Kidney (tissue), 14 donors: Measurements from ENCODE around the gene MROH9. TPM values are rescaled to one million over a fixed set of nuclear protein-coding genes. Genes with fewer than 3 reads are reported as not detected.

ENCODE experiments used
- DNase-seq, 5 donors: peaks; one replicate each; pipeline ENCODE4 v3.0.0-alpha.2; 2013 to 2020
- FAIRE-seq: peaks from 2 replicates; lab custom pipeline; 2012; peaks lifted over from hg19 to GRCh38; lab: Jason Lieb, UNC
- H3K27ac ChIP-seq, 2 donors: one replicate each; pipeline ENCODE4 v1.7.0; 2013; ENCODE audit warnings: low read depth in 2 of 2, low read length in 2 of 2, inconsistent platforms in 1 of 2
- H3K27me3 ChIP-seq: one replicate; pipeline ENCODE4 v1.7.1; 2013; ENCODE audit warnings: low read length, inconsistent platforms; ENCODE audit not compliant: control insufficient read depth, insufficient read depth
- H3K36me3 ChIP-seq, 3 donors: one replicate each; pipeline versions ENCODE4 v1.7.0 to v1.7.1; 2013; ENCODE audit warnings: low read length in 3 of 3, control low read depth in 1 of 3, inconsistent platforms in 1 of 3; ENCODE audit not compliant: insufficient read depth in 3 of 3, control insufficient read depth in 2 of 3
- H3K4me1 ChIP-seq, 3 donors: one replicate each; pipeline versions ENCODE4 v1.7.0 to v1.7.1; 2013; ENCODE audit warnings: low read length in 3 of 3, inconsistent platforms in 1 of 3, low read depth in 1 of 3; ENCODE audit not compliant: control insufficient read depth in 2 of 3, insufficient read depth in 2 of 3
- H3K4me3 ChIP-seq, 3 donors: one replicate each; pipeline versions ENCODE4 v1.7.0 to v1.8.1; 2013; ENCODE audit warnings: low read length in 3 of 3, control low read depth in 1 of 3, inconsistent platforms in 1 of 3
- H3K9ac ChIP-seq, 3 donors: one replicate each; pipeline versions ENCODE4 v1.7.0 to v1.7.1; 2013; ENCODE audit warnings: low read length in 3 of 3, control low read depth in 1 of 3, inconsistent platforms in 1 of 3
- H3K9me3 ChIP-seq, 3 donors: one replicate each; pipeline versions ENCODE4 v1.7.0 to v1.7.1; 2013; ENCODE audit warnings: low read length in 3 of 3, control low read depth in 1 of 3, inconsistent platforms in 1 of 3; ENCODE audit not compliant: control insufficient read depth in 2 of 3, insufficient read depth in 1 of 3
- CTCF ChIP-seq: IDR thresholded peaks from 3 replicates; pipeline ENCODE4 v1.5.1; 2012; ENCODE audit warnings: mild to moderate bottlenecking, moderate library complexity, borderline replicate concordance; ENCODE audit not compliant: insufficient read depth; ENCODE audit errors: extremely low read depth
- intact Hi-C: fragments of 100-400 bp; cut with DNase I; formaldehyde crosslinking; loops from one replicate; pipeline ENCODE4 v1.11.1; 2022
- polyA plus RNA-seq: library from polyadenylated mRNA; stranded (reverse); fragments of 350-450 nt; fragmentation: Illumina TruSeq; extraction: RNeasy Lipid Tissue Mini Kit (QIAGEN cat#74804); gene quantifications from one replicate; pipeline ENCODE4 v1.2.3, GENCODE V29; 2014; ENCODE audit warnings: low read depth, low replicate concordance; ENCODE audit not compliant: insufficient read depth
- total RNA-seq: library from RNA; stranded (reverse); fragmentation: NEBNext Ultra II Directional; extraction: Animal tissue kit (Norgen Biotek cat#: 25700); gene quantifications from one replicate; pipeline ENCODE4 v1.2.1, GENCODE V29; 2021
- donor health status: control.
- donor health status: control.
- donor health status: control.
- donor health status: control.
- donor health status: control.
- donor health status: DM: yes; HTN: yes; CAD: no.
- donor health status: Normal renal cell carcinoma (clear cell type).

Gene MROH9
- total and polyA plus RNA-seq, 2 donors from 2014 or later: not detected

GRCh38 chr1:171052977-171053376 is 117.6 kb downstream of the MROH9 start:
- no peak for DNase-seq
- H3K27ac ChIP-seq: no peak overlapping the region
- FAIRE-seq: no peak
- no peaks in the 10 kb centered on the region for H3K27me3 ChIP-seq
- TF ChIP-seq CTCF: no peak
- intact Hi-C loops: no loop called here
- H3K4me3 ChIP-seq: no peak overlapping the region
- H3K36me3 ChIP-seq: no peaks in the 10 kb centered on the region
- H3K4me1 ChIP-seq: no peaks in the 10 kb centered on the region
- no peak overlapping the region for H3K9ac ChIP-seq
- no peaks in the 10 kb centered on the region for H3K9me3 ChIP-seq

- no peak overlapping the region for H3K4me3 ChIP-seq
- no peaks in the 10 kb centered on the region for H3K27me3 ChIP-seq
- TF ChIP-seq CTCF: no peak
- H3K9ac ChIP-seq: no peak overlapping the region
- H3K9me3 ChIP-seq: no peaks in the 10 kb centered on the region
- H3K36me3 ChIP-seq: no peaks in the 10 kb centered on the region
- intact Hi-C loops: no loop called here
- no peak for DNase-seq
- no peaks in the 10 kb centered on the region for H3K4me1 ChIP-seq
- H3K27ac ChIP-seq: no peak overlapping the region
- no peak for FAIRE-seq
Observed at GRCh38 chr1:171055966-171056643, 120.8 kb downstream of the MROH9 start.

GRCh38 chr1:171061425-171062143 is 126.2 kb downstream of the MROH9 start:
- Histone ChIP-seq H3K9ac (no peak overlapping the region), H3K27ac (no peak overlapping the region), H3K27me3 (no peaks in the 10 kb centered on the region), H3K36me3 (no peaks in the 10 kb centered on the region), H3K4me1 (no peaks in the 10 kb centered on the region), H3K4me3 (no peak overlapping the region), H3K9me3 (no peaks in the 10 kb centered on the region)
- FAIRE-seq (no peak), DNase-seq (no peak)
- TF ChIP-seq CTCF: no peak
- intact Hi-C loops: no loop called here
